ENCODE data around the gene FLRT1. TPM values are rescaled to one million over a fixed set of nuclear protein-coding genes. Genes with fewer than 3 reads are reported as not detected.

FLRT1 gene
- total RNA-seq, 1 donor from 2014 or later = 0.54 TPM

GRCh38 chr11:64048042-64048854 lies 12.5 kb downstream of the FLRT1 start:
- Mint-ChIP-seq H3K27ac (ENCODE audit: unreplicated experiment) (no peak overlapping the region), H3K4me3 (ENCODE audit: unreplicated experiment) (no peak overlapping the region), H3K36me3 (ENCODE audit: unreplicated experiment) (no peaks in the 10 kb centered on the region), H3K4me1 (ENCODE audit: unreplicated experiment) (no peaks in the 10 kb centered on the region), H3K27me3 (ENCODE audit: unreplicated experiment) (no peaks in the 10 kb centered on the region), H3K9me3 (ENCODE audit: unreplicated experiment) (no peaks in the 10 kb centered on the region)
- no peak for DNase-seq (ENCODE audit: extremely low spot score, unreplicated experiment)
- no peak for TF ChIP-seq CTCF (IDR thresholded peaks at IDR 0.05)

- no peaks in the 10 kb centered on the region for H3K27me3 Mint-ChIP-seq (ENCODE audit: unreplicated experiment)
- DNase-seq (ENCODE audit: extremely low spot score, unreplicated experiment) = no peak
- TF ChIP-seq CTCF (IDR thresholded peaks at IDR 0.05) = no peak
- H3K4me3 Mint-ChIP-seq (ENCODE audit: unreplicated experiment) = no peak overlapping the region
- no peak overlapping the region for H3K27ac Mint-ChIP-seq (ENCODE audit: unreplicated experiment)
- no peaks in the 10 kb centered on the region for H3K4me1 Mint-ChIP-seq (ENCODE audit: unreplicated experiment)
- H3K9me3 Mint-ChIP-seq (ENCODE audit: unreplicated experiment) = no peaks in the 10 kb centered on the region
- H3K36me3 Mint-ChIP-seq (ENCODE audit: unreplicated experiment) = no peaks in the 10 kb centered on the region
These were observed 13.8 kb downstream of the FLRT1 start for GRCh38 chr11:64049509-64049908.

GRCh38 chr11:64051297-64051696 lies 15.6 kb downstream of the FLRT1 start:
- no peak for DNase-seq (ENCODE audit: extremely low spot score, unreplicated experiment)
- Mint-ChIP-seq H3K9me3 (ENCODE audit: unreplicated experiment) (no peaks in the 10 kb centered on the region), H3K4me1 (ENCODE audit: unreplicated experiment) (no peaks in the 10 kb centered on the region), H3K36me3 (ENCODE audit: unreplicated experiment) (no peaks in the 10 kb centered on the region), H3K27ac (ENCODE audit: unreplicated experiment) (no peak overlapping the region), H3K27me3 (ENCODE audit: unreplicated experiment) (no peaks in the 10 kb centered on the region), H3K4me3 (ENCODE audit: unreplicated experiment) (no peak overlapping the region)
- TF ChIP-seq CTCF (IDR thresholded peaks at IDR 0.05) = no peak

GRCh38 chr11:64052436-64052835 lies 16.7 kb downstream of the FLRT1 start:
- Mint-ChIP-seq H3K4me3 (ENCODE audit: unreplicated experiment) (no peak overlapping the region), H3K27ac (ENCODE audit: unreplicated experiment) (no peak overlapping the region), H3K4me1 (ENCODE audit: unreplicated experiment) (no peaks in the 10 kb centered on the region), H3K27me3 (ENCODE audit: unreplicated experiment) (no peaks in the 10 kb centered on the region), H3K9me3 (ENCODE audit: unreplicated experiment) (no peaks in the 10 kb centered on the region), H3K36me3 (ENCODE audit: unreplicated experiment) (no peaks in the 10 kb centered on the region)
- TF ChIP-seq CTCF (IDR thresholded peaks at IDR 0.05) = no peak
- DNase-seq (ENCODE audit: extremely low spot score, unreplicated experiment) = no peak

GRCh38 chr11:64052938-64053622 lies 17.3 kb downstream of the FLRT1 start:
- H3K27me3 Mint-ChIP-seq (ENCODE audit: unreplicated experiment) = no peaks in the 10 kb centered on the region
- no peak for TF ChIP-seq CTCF (IDR thresholded peaks at IDR 0.05)
- no peaks in the 10 kb centered on the region for H3K36me3 Mint-ChIP-seq (ENCODE audit: unreplicated experiment)
- no peak for DNase-seq (ENCODE audit: extremely low spot score, unreplicated experiment)
- no peaks in the 10 kb centered on the region for H3K9me3 Mint-ChIP-seq (ENCODE audit: unreplicated experiment)
- H3K4me3 Mint-ChIP-seq (ENCODE audit: unreplicated experiment) = no peak overlapping the region
- no peaks in the 10 kb centered on the region for H3K4me1 Mint-ChIP-seq (ENCODE audit: unreplicated experiment)
- H3K27ac Mint-ChIP-seq (ENCODE audit: unreplicated experiment) = no peak overlapping the region

Measured in osteocyte (in vitro differentiated cells).